OCI-LY7 (cell line): ENCODE data around the gene ZMYND15. TPM values are rescaled to one million over a fixed set of nuclear protein-coding genes. Genes with fewer than 3 reads are reported as not detected.

Source experiments
- BruUV-seq: library from RNA; stranded (reverse); fragments of 400-500 nt; replicated peaks from 2 replicates; lab custom pipeline; 2021; lab: Mats Ljungman, UMichigan
- CTCF ChIA-PET: fragments of 300-600 bp; sonication (Branson Sonifier 250); formaldehyde crosslinking; loops from one replicate; lab custom pipeline; 2022; ENCODE audit warnings: antibody characterized with exemption; ENCODE audit not compliant: unreplicated experiment; lab: Charles Lee
- POLR2A ChIA-PET: fragments of 300-600 bp; sonication (Branson Sonifier 250); formaldehyde crosslinking; loops from one replicate; lab custom pipeline; 2022; ENCODE audit warnings: antibody characterized with exemption; lab: Charles Lee
- DNase-seq: peaks from one replicate; pipeline ENCODE4 v3.0.0-alpha.2; 2015; ENCODE audit warnings: low spot score
- H2AFZ ChIP-seq: fragments of 200-600 bp; sonication (generic), shearing (Covaris generic); 2 replicates; pipeline ENCODE4 v1.6.1; 2014; ENCODE audit warnings: mild to moderate bottlenecking, antibody characterized with exemption, low read length, moderate library complexity
- H3K27ac ChIP-seq: fragments of 200-600 bp; sonication (generic); 2 replicates; pipeline ENCODE4 v1.5.1; 2014; ENCODE audit warnings: mixed run types, low read depth, mild to moderate bottlenecking, moderate library complexity, low read length, inconsistent platforms; ENCODE audit not compliant: poor library complexity, severe bottlenecking
- H3K36me3 ChIP-seq: fragments of 200-600 bp; sonication (generic); 2 replicates; pipeline ENCODE4 v1.6.1; 2014; ENCODE audit warnings: mild to moderate bottlenecking, antibody characterized with exemption, low read length, moderate library complexity, mixed read lengths; ENCODE audit not compliant: insufficient read depth
- H3K4me1 ChIP-seq: fragments of 200-600 bp; sonication (generic); 2 replicates; pipeline ENCODE4 v1.5.1; 2014; ENCODE audit warnings: mild to moderate bottlenecking, low read length; ENCODE audit not compliant: insufficient read depth, poor library complexity, severe bottlenecking
- H3K4me2 ChIP-seq: fragments of 200-600 bp; sonication (generic); 2 replicates; pipeline ENCODE4 v1.6.1; 2014; ENCODE audit warnings: mild to moderate bottlenecking, low read length
- H3K4me3 ChIP-seq: fragments of 200-600 bp; sonication (generic); 2 replicates; pipeline ENCODE4 v1.5.1; 2014; ENCODE audit warnings: mild to moderate bottlenecking, low read depth, low read length; ENCODE audit not compliant: poor library complexity, severe bottlenecking
- H3K79me2 ChIP-seq: fragments of 200-600 bp; sonication (generic); 2 replicates; pipeline ENCODE4 v1.6.1; 2016; ENCODE audit warnings: low read depth, mild to moderate bottlenecking, low read length, moderate library complexity, mixed read lengths; ENCODE audit not compliant: insufficient read depth
- H3K9me2 ChIP-seq: fragments of 200-600 bp; sonication (generic); 2 replicates; pipeline ENCODE4 v1.6.1; 2016; ENCODE audit warnings: mild to moderate bottlenecking, low read length, mixed read lengths; ENCODE audit not compliant: insufficient read depth
- H3K9me3 ChIP-seq: fragments of 200-600 bp; sonication (generic); 2 replicates; pipeline ENCODE4 v1.6.1; 2014; ENCODE audit warnings: mild to moderate bottlenecking, mixed run types, low read length, mixed read lengths
- H4K20me1 ChIP-seq: fragments of 200-600 bp; sonication (generic); 2 replicates; pipeline ENCODE4 v1.6.1; 2014; ENCODE audit warnings: mild to moderate bottlenecking, antibody characterized with exemption, low read length, moderate library complexity, mixed read lengths; ENCODE audit not compliant: insufficient read depth
- CTCF ChIP-seq: fragments of 200-600 bp; sonication (generic); conservative IDR thresholded peaks from 2 replicates; pipeline ENCODE4 v1.5.1; 2014; ENCODE audit warnings: mild to moderate bottlenecking, antibody characterized with exemption, low read length, moderate library complexity, mixed read lengths
- EZH2phosphoT487 ChIP-seq: fragments of 200-600 bp; sonication (generic); IDR thresholded peaks from 2 replicates; pipeline ENCODE4 v1.6.1; 2018; ENCODE audit warnings: low read depth, borderline replicate concordance, mild to moderate bottlenecking, mixed run types, antibody characterized with exemption, low read length, moderate library complexity, mixed read lengths
- intact Hi-C: fragments of 100-400 bp; cut with micrococcal nuclease; formaldehyde crosslinking; loops from one replicate; pipeline ENCODE4 v1.10.0; 2022; ENCODE audit not compliant: unreplicated experiment
- total RNA-seq, 2 experiments: library from RNA; depleted of rRNA in 1 of 2; stranded (reverse); fragments of >200 nt in 1 of 2; shearing (Covaris generic) in 1 of 2; gene quantifications; 2 replicates each; pipeline ENCODE4 v1.2.3, GENCODE V29; 2014 to 2022

ZMYND15 gene
- total RNA-seq, 2 experiments from 2014 or later: not detected

- Histone ChIP-seq H3K4me2 (no peak overlapping the region), H3K27ac (no peak overlapping the region), H3K9me2 (no peaks in the 10 kb centered on the region), H3K36me3 (no peaks in the 10 kb centered on the region), H3K4me3 (no peak overlapping the region), H3K4me1 (peaks cover 10% of the 10 kb centered on the region), H2AFZ (no peak overlapping the region), H4K20me1 (no peaks in the 10 kb centered on the region), H3K79me2 (no peaks in the 10 kb centered on the region), H3K9me3 (no peaks in the 10 kb centered on the region)
- intact Hi-C loops: no loop called here
- no peak for TF ChIP-seq EZH2phosphoT487
- TF ChIP-seq CTCF: no peak
- BruUV-seq: no TSS peak
- ChIA-PET POLR2A (no interaction called here), CTCF (no interaction called here)
- DNase-seq: no peak
Measured at GRCh38 chr17:4785311-4786105, 45.9 kb downstream of the ZMYND15 start.

- BruUV-seq: no TSS peak
- Histone ChIP-seq H3K27ac (no peak within 1 kb of the TSS), H3K4me3 (no peak within 1 kb of the TSS), H3K36me3 (no peaks in the 10 kb centered on the region), H2AFZ (no peak within 1 kb of the TSS), H3K79me2 (no peaks in the 10 kb centered on the region), H3K4me2 (no peak within 1 kb of the TSS), H3K9me3 (no peaks in the 10 kb centered on the region), H3K9me2 (no peaks in the 10 kb centered on the region), H3K4me1 (peaks cover 13% of the 10 kb centered on the region), H4K20me1 (no peaks in the 10 kb centered on the region)
- intact Hi-C loops: no loop called here
- no peak for TF ChIP-seq CTCF
- no peak for TF ChIP-seq EZH2phosphoT487
- ChIA-PET POLR2A (no interaction called here), CTCF (no interaction called here)
- DNase-seq: no peak
Measured at GRCh38 chr17:4786106-4786511, 46.5 kb downstream of the ZMYND15 start, which contains the start of gene VMO1. TSS of gene VMO1 (minus strand) at chr17:4786364. CDS start at chr17:4786352, 12 bp downstream.

DNA sequence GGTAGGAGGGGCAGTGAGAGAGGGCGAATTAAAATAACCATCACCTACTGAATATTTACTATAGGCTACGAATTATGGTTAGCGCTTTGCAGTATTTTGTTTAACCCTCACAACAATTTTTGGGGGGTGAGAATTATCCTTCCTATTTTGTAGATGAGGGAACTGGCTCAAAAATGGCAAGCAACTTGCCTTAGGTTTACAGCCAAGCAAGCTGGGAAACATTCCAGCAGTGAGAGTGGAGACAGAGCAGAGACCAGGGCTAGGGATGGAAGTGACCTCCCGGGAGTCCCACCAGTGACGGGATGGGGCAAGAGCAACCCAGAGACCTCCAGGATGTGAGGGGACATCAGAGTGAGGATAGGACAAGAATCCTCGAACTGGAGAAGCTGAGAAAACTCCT, 46.9 kb downstream of the ZMYND15 start:
- TF ChIP-seq EZH2phosphoT487 (no peak), CTCF (no peak)
- Histone ChIP-seq H3K9me2 (no peaks in the 10 kb centered on the region), H3K4me2 (no peak overlapping the region), H3K9me3 (no peaks in the 10 kb centered on the region), H3K4me3 (no peak overlapping the region), H3K36me3 (no peaks in the 10 kb centered on the region), H3K27ac (no peak overlapping the region), H3K79me2 (no peaks in the 10 kb centered on the region), H2AFZ (no peak overlapping the region), H4K20me1 (no peaks in the 10 kb centered on the region), H3K4me1 (peaks cover 13% of the 10 kb centered on the region)
- BruUV-seq: no TSS peak
- ChIA-PET POLR2A (no interaction called here), CTCF (no interaction called here)
- intact Hi-C loops: no loop called here
- no peak for DNase-seq
